Thymus (tissue), 14 donors: Measurements from ENCODE around the gene BMP4. TPM values are rescaled to one million over a fixed set of nuclear protein-coding genes. Genes with fewer than 3 reads are reported as not detected.

Source experiments
- DNase-seq, 9 donors: peaks; one replicate each; pipeline ENCODE4 v3.0.0-alpha.2; 2013; ENCODE audit warnings: low spot score in 9 of 9, low read depth in 6 of 9, missing footprints in 1 of 9
- H3K27ac ChIP-seq, 2 donors: one replicate each; pipeline ENCODE4 v1.5.1; 2013; ENCODE audit warnings: control low read depth in 1 of 2, low read depth in 1 of 2, low read length in 1 of 2, mild to moderate bottlenecking in 1 of 2, moderate library complexity in 1 of 2
- H3K27me3 ChIP-seq, 2 donors: one replicate each; pipeline ENCODE4 v1.5.1; 2013; ENCODE audit warnings: low read length in 1 of 2; ENCODE audit not compliant: control insufficient read depth in 2 of 2, insufficient read depth in 1 of 2
- H3K36me3 ChIP-seq, 2 donors: one replicate each; pipeline ENCODE4 v1.5.1; 2013; ENCODE audit warnings: low read length in 1 of 2, mild to moderate bottlenecking in 1 of 2, moderate library complexity in 1 of 2; ENCODE audit not compliant: control insufficient read depth in 2 of 2, insufficient read depth in 2 of 2
- H3K4me1 ChIP-seq, 2 donors: one replicate each; pipeline ENCODE4 v1.5.1; 2013; ENCODE audit warnings: low read length in 2 of 2; ENCODE audit not compliant: control insufficient read depth in 2 of 2, insufficient read depth in 2 of 2
- H3K4me3 ChIP-seq, 2 donors: one replicate each; pipeline ENCODE4 v1.5.1; 2013; ENCODE audit warnings: low read length in 2 of 2, control low read depth in 1 of 2, mild to moderate bottlenecking in 1 of 2
- H3K9me3 ChIP-seq, 2 donors: one replicate each; pipeline ENCODE4 v1.5.1; 2013; ENCODE audit warnings: low read length in 1 of 2, mild to moderate bottlenecking in 1 of 2; ENCODE audit not compliant: control insufficient read depth in 2 of 2, insufficient read depth in 1 of 2
- WGBS: extraction: QIAGEN DNeasy Blood & Tissue Kit; methylation state at CpG from one replicate; pipeline ENCODE4 v1.1.7; 2013; 5-methylcytosine and 5-hydroxymethylcytosine counted together
- long read RNA-seq, 10 donors: transcript quantifications; one replicate each; lab custom pipeline, GENCODE V29; 2026
- polyA plus RNA-seq: library from polyadenylated mRNA; stranded (reverse); fragments of 200-250 nt; gene quantifications from one replicate; pipeline ENCODE4 v1.2.3, GENCODE V29; 2013
- total RNA-seq: library from RNA; stranded (reverse); fragments of 120-200 nt; gene quantifications from one replicate; pipeline ENCODE4 v1.2.4, GENCODE V29; 2013
- donor health status: healthy.

Gene BMP4
- total RNA-seq, result 0.99 TPM
- polyA plus RNA-seq, result 4.0 TPM
- long read RNA-seq, donor 1, result 0 reads
- long read RNA-seq, donor 2, result 0 reads
- long read RNA-seq, donor 3, result 0 reads
- long read RNA-seq, donor 4, result 0 reads
- long read RNA-seq, donor 5, partial matches to known transcripts, result 0 of 1 reads
- long read RNA-seq, donor 5, other reads (novel, unspliced or antisense), result 0 of 1 reads
- long read RNA-seq, donor 6, partial matches to known transcripts, result 0 of 1 reads
- long read RNA-seq, donor 6, other reads (novel, unspliced or antisense), result 0 of 1 reads
- long read RNA-seq, donor 7, partial matches to known transcripts, result 0 of 3 reads
- long read RNA-seq, donor 7, other reads (novel, unspliced or antisense), result 0 of 3 reads
- long read RNA-seq, donor 8, result 0 reads
- long read RNA-seq, donor 9, partial matches to known transcripts, result 0 of 1 reads
- long read RNA-seq, donor 9, other reads (novel, unspliced or antisense), result 0 of 1 reads
- long read RNA-seq, donor 10, result 0 reads

DNA sequence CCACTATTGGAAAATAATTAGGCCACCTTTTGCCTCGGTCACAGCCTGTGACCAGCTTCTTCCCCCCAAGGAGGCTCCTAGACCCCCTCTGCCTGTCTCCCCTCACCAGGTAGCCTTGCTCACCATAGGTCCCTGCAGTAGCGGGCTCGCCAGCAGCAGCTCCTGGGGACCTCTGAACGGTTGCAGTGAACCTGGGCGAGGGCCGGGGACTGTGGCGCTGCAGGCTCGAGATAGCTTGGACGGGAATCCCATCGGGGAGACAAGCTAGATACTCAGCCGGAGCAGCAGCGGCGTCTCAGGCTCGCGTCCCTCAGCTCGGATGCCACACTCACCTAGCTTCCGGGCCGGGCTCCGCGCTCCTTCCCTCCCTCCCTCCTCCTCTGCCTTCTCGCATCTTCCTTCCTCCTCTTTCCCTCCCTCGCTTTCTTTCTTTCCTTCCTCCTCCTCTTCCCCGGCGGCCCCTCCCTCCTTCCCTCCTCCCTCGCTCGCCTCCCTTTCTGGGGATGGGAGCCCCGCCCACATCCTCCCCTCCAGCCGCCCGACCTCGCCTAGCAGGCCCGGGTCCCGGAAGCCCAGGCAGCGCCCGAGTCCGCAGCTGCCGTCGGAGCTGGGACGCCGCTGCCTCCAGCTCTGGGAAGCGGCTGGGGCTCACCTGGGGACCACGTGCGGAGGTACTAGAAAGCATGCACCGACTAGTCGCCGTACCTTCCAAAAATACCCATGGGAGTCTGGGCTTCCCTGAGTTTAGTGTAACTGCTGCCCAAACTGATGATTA is at the start of gene BMP4:
Gene BMP4, minus strand, starts transcription at position 399 of the 775 bp plus-strand sequence. CDS start 4,603 bp downstream, outside the sequence.
- Histone ChIP-seq H3K27ac (no peak within 1 kb of the TSS), H3K4me3 (peak within 1 kb of the TSS; percentile 3 to 13), H3K9me3 (peaks cover 0 to 11% of the 10 kb centered on the region in 2 donors), H3K4me1 (peaks cover 6 to 30% of the 10 kb centered on the region in 2 donors), H3K27me3 (peaks cover 71 to 77% of the 10 kb centered on the region in 2 donors), H3K36me3 (no peaks in the 10 kb centered on the region)
- WGBS, result 4% methylated on average over 45 of the region's 45 CpGs
- DNase-seq, result peak in 3 of 9 donors; percentile 18 to 43 (median 22)

DNA sequence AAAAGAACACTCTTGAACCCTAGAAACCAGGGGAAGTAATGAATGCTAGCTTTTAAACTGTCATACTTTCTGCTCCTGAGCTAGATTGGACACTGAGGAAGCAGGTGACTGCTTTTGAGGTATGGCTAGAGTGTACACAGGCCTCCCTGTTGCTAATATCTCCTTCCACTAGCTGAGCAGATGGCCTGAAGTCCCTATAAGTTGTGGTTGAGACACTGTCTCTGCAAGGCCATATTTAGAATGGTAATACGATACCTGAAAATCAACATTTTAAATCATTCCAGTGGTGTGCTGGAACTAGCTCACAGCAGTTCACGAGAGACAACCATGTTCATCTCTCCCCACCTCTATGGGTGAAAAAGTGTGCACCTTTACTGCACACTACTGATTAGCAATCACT is 46.4 kb upstream of the BMP4 start:
- Histone ChIP-seq H3K4me3 (no peak overlapping the region), H3K36me3 (no peaks in the 10 kb centered on the region), H3K9me3 (no peaks in the 10 kb centered on the region), H3K27ac (no peak overlapping the region), H3K4me1 (no peaks in the 10 kb centered on the region), H3K27me3 (no peaks in the 10 kb centered on the region)
- WGBS, result 92% methylated on average over 2 of the region's 2 CpGs
- DNase-seq, result no peak

GRCh38 chr14:54002653-54003052 is 46.0 kb upstream of the BMP4 start:
- H3K4me1 ChIP-seq, result no peaks in the 10 kb centered on the region
- no peak overlapping the region for H3K27ac ChIP-seq
- no peaks in the 10 kb centered on the region for H3K9me3 ChIP-seq
- no peaks in the 10 kb centered on the region for H3K36me3 ChIP-seq
- H3K4me3 ChIP-seq, result no peak overlapping the region
- H3K27me3 ChIP-seq, result no peaks in the 10 kb centered on the region
- no peak for DNase-seq

GRCh38 chr14:54001189-54001878 is 44.7 kb upstream of the BMP4 start:
- WGBS, result 74% methylated on average over 5 of the region's 5 CpGs

DNA sequence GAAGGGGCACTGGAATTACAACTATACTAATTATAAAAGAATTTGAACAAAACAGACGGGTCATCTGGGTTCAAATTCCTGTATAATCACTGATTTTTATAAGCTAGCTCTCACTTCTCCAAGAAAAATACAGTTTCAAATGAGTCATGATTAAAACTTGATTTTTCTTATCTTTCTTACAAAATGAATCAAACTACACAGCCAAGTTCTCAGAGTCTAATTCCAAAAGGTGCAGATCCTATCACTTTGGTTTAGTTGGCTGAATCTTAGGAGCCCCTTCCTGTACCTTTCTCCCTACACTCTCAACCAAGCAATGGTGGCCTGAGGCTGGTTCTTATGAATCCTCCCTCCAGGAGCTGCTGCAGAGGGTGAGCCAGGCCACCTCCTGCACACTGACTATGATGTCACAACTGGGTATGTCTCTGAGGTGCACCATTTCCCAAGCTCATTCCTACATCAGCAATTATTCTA is 43.8 kb upstream of the BMP4 start:
- Histone ChIP-seq H3K27ac (no peak overlapping the region), H3K27me3 (no peaks in the 10 kb centered on the region), H3K4me3 (no peak overlapping the region), H3K9me3 (no peaks in the 10 kb centered on the region), H3K36me3 (no peaks in the 10 kb centered on the region), H3K4me1 (no peaks in the 10 kb centered on the region)
- 91% methylated on average over 1 of the region's 1 CpG for WGBS
- no peak for DNase-seq

More at GRCh38 chr14:54001189-54001878, 44.7 kb upstream of the BMP4 start:
- Histone ChIP-seq H3K27ac (no peak overlapping the region), H3K9me3 (no peaks in the 10 kb centered on the region), H3K4me1 (no peaks in the 10 kb centered on the region), H3K27me3 (no peaks in the 10 kb centered on the region), H3K36me3 (no peaks in the 10 kb centered on the region), H3K4me3 (no peak overlapping the region)
- no peak for DNase-seq

GRCh38 chr14:53999061-53999488 is 42.5 kb upstream of the BMP4 start:
- no peaks in the 10 kb centered on the region for H3K27me3 ChIP-seq
- no peak overlapping the region for H3K4me3 ChIP-seq
- H3K27ac ChIP-seq, result no peak overlapping the region
- 81% methylated on average over 5 of the region's 5 CpGs for WGBS
- H3K9me3 ChIP-seq, result no peaks in the 10 kb centered on the region
- no peaks in the 10 kb centered on the region for H3K36me3 ChIP-seq
- no peaks in the 10 kb centered on the region for H3K4me1 ChIP-seq
- DNase-seq, result no peak

- WGBS, result 94% methylated on average over 1 of the region's 1 CpG
- Histone ChIP-seq H3K27ac (no peak overlapping the region), H3K9me3 (no peaks in the 10 kb centered on the region), H3K4me3 (no peak overlapping the region), H3K4me1 (no peaks in the 10 kb centered on the region), H3K27me3 (no peaks in the 10 kb centered on the region), H3K36me3 (no peaks in the 10 kb centered on the region)
- DNase-seq, result no peak
Measured at GRCh38 chr14:53996041-53996440, 39.4 kb upstream of the BMP4 start.

GRCh38 chr14:53993920-53994607 is 37.4 kb upstream of the BMP4 start:
- H3K27me3 ChIP-seq, result no peaks in the 10 kb centered on the region
- 82% methylated on average over 6 of the region's 6 CpGs for WGBS
- no peak overlapping the region for H3K27ac ChIP-seq
- H3K36me3 ChIP-seq, result no peaks in the 10 kb centered on the region
- no peak overlapping the region for H3K4me3 ChIP-seq
- no peak for DNase-seq
- no peaks in the 10 kb centered on the region for H3K9me3 ChIP-seq
- H3K4me1 ChIP-seq, result no peaks in the 10 kb centered on the region
